Endothelial cell of umbilical vein (primary cell): ENCODE measurements around the gene NDUFAB1. TPM values are rescaled to one million over a fixed set of nuclear protein-coding genes. Genes with fewer than 3 reads are reported as not detected.

Experiments
- BruUV-seq: library from RNA; stranded (reverse); fragments of 400-500 nt; replicated peaks from 2 replicates; lab custom pipeline; 2021; lab: Mats Ljungman, UMichigan
- CTCF ChIA-PET: fragments of 300-600, 350-600 bp; sonication (Branson Sonifier 250); formaldehyde crosslinking; loops from one replicate; lab custom pipeline; 2021; ENCODE audit warnings: antibody characterized with exemption, inconsistent platforms; lab: Charles Lee
- POLR2A ChIA-PET: fragments of 300-600, 350-600 bp; sonication (Branson Sonifier 250); formaldehyde crosslinking; loops from one replicate; lab custom pipeline; 2021; ENCODE audit warnings: antibody characterized with exemption, inconsistent platforms; lab: Charles Lee
- DNase-seq: peaks from one replicate; pipeline ENCODE4 v3.0.0-alpha.2; 2011; ENCODE audit warnings: low read depth, low spot score
- FAIRE-seq: peaks from 2 replicates; lab custom pipeline; 2011; peaks lifted over from hg19 to GRCh38; lab: Jason Lieb, UNC
- H2AFZ ChIP-seq: 2 replicates; pipeline ENCODE4 v1.6.0; 2012; ENCODE audit warnings: low read depth, low read length, control low read depth, inconsistent platforms
- H3K27ac ChIP-seq: 2 replicates; pipeline ENCODE4 v1.5.1; 2011; ENCODE audit warnings: low read depth, mild to moderate bottlenecking, control low read depth, low read length, moderate library complexity; ENCODE audit not compliant: insufficient read depth
- H3K27me3 ChIP-seq, 2 experiments: 2 replicates each; pipeline versions ENCODE4 v1.6.0 to v1.6.1; 2011; ENCODE audit warnings: low read length in 2 of 2, mixed read lengths in 1 of 2; ENCODE audit not compliant: control insufficient read depth in 2 of 2, insufficient read depth in 2 of 2
- H3K36me3 ChIP-seq, 2 experiments: 2 replicates in 1 of 2; 3 replicates in 1 of 2; pipeline ENCODE4 v1.5.1; 2011; ENCODE audit warnings: low read length in 2 of 2, mild to moderate bottlenecking in 1 of 2, moderate library complexity in 1 of 2; ENCODE audit not compliant: control insufficient read depth in 2 of 2, insufficient read depth in 2 of 2; ENCODE audit errors: extremely low read depth in 1 of 2
- H3K4me1 ChIP-seq: 3 replicates; pipeline ENCODE4 v1.5.1; 2011; ENCODE audit warnings: mild to moderate bottlenecking, low read length; ENCODE audit not compliant: control insufficient read depth, insufficient read depth; ENCODE audit errors: extremely low read depth
- H3K4me2 ChIP-seq: 2 replicates; pipeline ENCODE4 v1.6.1; 2011; ENCODE audit warnings: low read length, control low read depth, mixed read lengths; ENCODE audit not compliant: insufficient read depth
- H3K4me3 ChIP-seq, 3 experiments: fragments of 200-600 bp in 1 of 3; sonication (generic), shearing (Covaris generic) in 1 of 3; replicated peaks in 1 of 3; 2 replicates each; pipeline ENCODE4 v1.5.1; 2011 to 2016; ENCODE audit warnings: control low read depth in 3 of 3, low read length in 3 of 3, mild to moderate bottlenecking in 2 of 3, inconsistent platforms in 1 of 3, low read depth in 1 of 3, moderate library complexity in 1 of 3; ENCODE audit not compliant: insufficient read depth in 1 of 3
- H3K79me2 ChIP-seq: 2 replicates; pipeline ENCODE4 v1.6.0; 2012; ENCODE audit warnings: low read length, inconsistent platforms; ENCODE audit not compliant: control insufficient read depth, insufficient read depth
- H3K9ac ChIP-seq: replicated peaks from 2 replicates; pipeline ENCODE3; 2011; ENCODE audit warnings: low read length, control low read depth; ENCODE audit not compliant: insufficient read depth; ENCODE audit errors: extremely low read depth
- H3K9me1 ChIP-seq: replicated peaks from 3 replicates; pipeline ENCODE4 v1.6.0; 2011; ENCODE audit warnings: mild to moderate bottlenecking, low read length; ENCODE audit not compliant: control insufficient read depth, insufficient read depth; ENCODE audit errors: extremely low read depth
- H3K9me3 ChIP-seq: replicated peaks from 2 replicates; pipeline ENCODE4 v1.5.1; 2012; ENCODE audit warnings: low read length, inconsistent platforms; ENCODE audit not compliant: control insufficient read depth, insufficient read depth
- H4K20me1 ChIP-seq: replicated peaks from 2 replicates; pipeline ENCODE3; 2011; ENCODE audit warnings: mild to moderate bottlenecking, low read length; ENCODE audit not compliant: control insufficient read depth, insufficient read depth; ENCODE audit errors: extremely low read depth
- CTCF ChIP-seq, 2 donors: IDR thresholded peaks; 1 replicate in 1 of 2; 2 replicates in 1 of 2; pipeline ENCODE4 v1.5.1; 2011; ENCODE audit warnings: low read length in 2 of 2, mild to moderate bottlenecking in 2 of 2, moderate library complexity in 2 of 2, control low read depth in 1 of 2, inconsistent platforms in 1 of 2, low read depth in 1 of 2; ENCODE audit not compliant: insufficient read depth in 1 of 2; ENCODE audit errors: extremely low read depth in 1 of 2
- EZH2 ChIP-seq: IDR thresholded peaks from 2 replicates; pipeline ENCODE4 v1.6.1; 2012; ENCODE audit warnings: borderline replicate concordance, low read depth, mild to moderate bottlenecking, moderate library complexity, low read length, inconsistent platforms; ENCODE audit not compliant: severe bottlenecking
- FOS ChIP-seq: IDR thresholded peaks from 2 replicates; pipeline ENCODE4 v1.6.1; 2011; ENCODE audit warnings: mild to moderate bottlenecking, low read length, moderate library complexity, borderline replicate concordance; ENCODE audit not compliant: insufficient read depth
- GATA2 ChIP-seq: IDR thresholded peaks from 2 replicates; pipeline ENCODE4 v1.7.0; 2011; ENCODE audit warnings: low read depth, mild to moderate bottlenecking, moderate library complexity, mixed read lengths, low read length; ENCODE audit not compliant: insufficient read length, insufficient read depth
- JUN ChIP-seq: IDR thresholded peaks from 2 replicates; pipeline ENCODE4 v1.6.1; 2011; ENCODE audit warnings: borderline replicate concordance, low read depth; ENCODE audit not compliant: insufficient read length, insufficient read depth
- MAX ChIP-seq: IDR thresholded peaks from 2 replicates; pipeline ENCODE4 v1.6.1; 2011; ENCODE audit not compliant: insufficient read depth, insufficient read length
- MYC ChIP-seq: IDR thresholded peaks from one replicate; pipeline ENCODE4 v1.6.1; 2011; ENCODE audit warnings: mild to moderate bottlenecking, low read depth, low read length
- POLR2A ChIP-seq: IDR thresholded peaks from 2 replicates; pipeline ENCODE4 v1.6.1; 2012; ENCODE audit warnings: low read depth, mild to moderate bottlenecking, control low read depth, low read length
- POLR2AphosphoS5 ChIP-seq: IDR thresholded peaks from 2 replicates; pipeline ENCODE4 v1.6.1; 2012; ENCODE audit warnings: low read depth, mild to moderate bottlenecking, control low read depth, low read length, moderate library complexity; ENCODE audit not compliant: insufficient read depth
- dilution Hi-C: fragments of 300-500 bp; cut with MboI; formaldehyde crosslinking; loops from one replicate; pipeline ENCODE4 v1.15.0; 2019; ENCODE audit warnings: low sequenced_read_pairs; ENCODE audit not compliant: extremely low pct_ligation_motif_present
- intact Hi-C: fragments of 100-400 bp; cut with micrococcal nuclease; formaldehyde crosslinking; loops from one replicate; pipeline ENCODE4 v1.10.0; 2022
- polyA plus RNA-seq, 4 experiments: library from polyadenylated mRNA; depleted of rRNA in 3 of 4; stranded (reverse) in 3 of 4; unstranded in 1 of 4; fragments of >200 nt; gene quantifications; 2 replicates each; pipeline versions ENCODE4 v1.2.1 to v1.2.3, GENCODE V29; 2011 to 2012; ENCODE audit warnings: missing spikeins in 1 of 4
- total RNA-seq: library from RNA; stranded (reverse); gene quantifications from 2 replicates; pipeline ENCODE4 v1.2.3, GENCODE V29; 2021

NDUFAB1 gene
- total and polyA plus RNA-seq, 2 donors (not counting 3 experiments of a cell fraction or from before 2014, with no cell fraction given) = 112 to 228 TPM

- Histone ChIP-seq H3K4me3 (no peak overlapping the region), H3K9ac (no peak overlapping the region), H3K9me1 (no peaks in the 10 kb centered on the region), H2AFZ (no peak overlapping the region), H3K4me1 (peaks cover 12% of the 10 kb centered on the region), H3K79me2 (peaks cover 14% of the 10 kb centered on the region), H3K36me3 (peaks cover 4 to 6% of the 10 kb centered on the region in 2 experiments), H3K27me3 (no peaks in the 10 kb centered on the region), H3K4me2 (no peak overlapping the region), H3K9me3 (no peaks in the 10 kb centered on the region), H4K20me1 (no peaks in the 10 kb centered on the region), H3K27ac (no peak overlapping the region)
- no peak for FAIRE-seq
- dilution Hi-C loops = no loop called here
- no peak for DNase-seq
- ChIA-PET CTCF (interaction anchor here (0.6 to 1.1 kb wide), 3 partner anchors 42 to 1261 kb away, joined by 3 to 5 read pairs (median 3); partner anchors contain the start of gene PLK1), POLR2A (no interaction called here)
- BruUV-seq = no TSS peak
- TF ChIP-seq CTCF (IDR thresholded peaks at IDR 0.05; ENCODE audit: extremely low read depth in 1 of 2, insufficient read depth in 1 of 2, low read depth in 1 of 2, low read length in 2 of 2) (no peak), POLR2AphosphoS5 (no peak), EZH2 (no peak), POLR2A (no peak), JUN (no peak), MAX (no peak), GATA2 (no peak), FOS (no peak), MYC (no peak)
- intact Hi-C loops = no loop called here
These were observed 41.6 kb downstream of the NDUFAB1 start for GRCh38 chr16:23554536-23554935.
